NCI-H345 treated with DMSO at 0.1 percent for 48 hours (cell line): ENCODE measurements around the gene RPL23.

ENCODE experiments used
- DNase-seq: peaks from one replicate; lab custom pipeline; 2025; ENCODE audit not compliant: unreplicated experiment; lab: John Stamatoyannopoulos, UW

RPL23 gene

GRCh38 chr17:38853292-38854219, at the start of gene RPL23:
Gene RPL23, minus strand, starts transcription at chr17:38853721. Its CDS starts 11 bp downstream, at chr17:38853710.
- DNase-seq = peak; percentile 92

GRCh38 chr17:38900978-38901656, 47.6 kb upstream of the RPL23 start:
- DNase-seq = no peak

- DNase-seq = no peak
Observed at GRCh38 chr17:38899421-38899820, 45.9 kb upstream of the RPL23 start.

GRCh38 chr17:38898812-38899348, 45.4 kb upstream of the RPL23 start:
- DNase-seq = no peak

- no peak for DNase-seq
Observed at GRCh38 chr17:38898291-38898679, 44.8 kb upstream of the RPL23 start.

GRCh38 chr17:38897671-38898290, 44.3 kb upstream of the RPL23 start:
- no peak for DNase-seq

GRCh38 chr17:38897176-38897575, 43.7 kb upstream of the RPL23 start:
- DNase-seq = no peak

GRCh38 chr17:38896346-38896954, 42.9 kb upstream of the RPL23 start:
- DNase-seq = no peak

GRCh38 chr17:38894276-38894675, 40.8 kb upstream of the RPL23 start:
- DNase-seq = no peak

GRCh38 chr17:38893607-38894006, 40.1 kb upstream of the RPL23 start:
- DNase-seq = no peak

GRCh38 chr17:38893113-38893512, 39.6 kb upstream of the RPL23 start:
- DNase-seq = no peak

GRCh38 chr17:38892620-38893019, 39.1 kb upstream of the RPL23 start:
- DNase-seq = no peak

GRCh38 chr17:38892083-38892482, 38.6 kb upstream of the RPL23 start:
- DNase-seq = no peak

GRCh38 chr17:38891441-38891840, 37.9 kb upstream of the RPL23 start:
- DNase-seq = no peak

GRCh38 chr17:38890410-38890746, 36.9 kb upstream of the RPL23 start:
- no peak for DNase-seq

GRCh38 chr17:38889745-38890409, 36.4 kb upstream of the RPL23 start:
- DNase-seq = no peak

- no peak for DNase-seq
Observed at GRCh38 chr17:38888842-38889241, 35.3 kb upstream of the RPL23 start.

GRCh38 chr17:38886643-38887010, 33.1 kb upstream of the RPL23 start:
- no peak for DNase-seq

GRCh38 chr17:38885728-38886642, 32.5 kb upstream of the RPL23 start:
- no peak for DNase-seq
